ENCODE measurements around the gene SEPSECS.

The SEPSECS gene

DNA sequence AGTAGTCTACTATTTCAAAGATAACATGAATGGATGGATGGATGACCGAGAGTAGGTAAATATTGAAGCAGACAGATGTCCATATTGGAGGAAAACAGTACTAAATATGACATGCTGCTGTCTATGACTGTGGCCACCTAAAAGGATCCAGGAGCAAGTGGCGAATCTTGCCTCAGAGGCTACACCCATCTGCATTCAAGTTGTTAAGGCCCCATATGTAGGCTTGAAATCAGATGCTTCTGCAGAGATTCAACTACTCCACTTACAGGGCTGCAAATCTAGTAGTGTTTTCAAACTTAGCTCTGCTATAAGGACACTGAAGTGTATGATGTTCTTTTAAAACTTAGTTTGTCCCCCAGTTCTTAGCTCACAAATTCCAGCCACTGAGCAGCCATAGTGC is 28.9 kb downstream of the SEPSECS start (continued):
- no peak for TF ChIP-seq GLIS2 (tag by site-specific recombination; IDR thresholded peaks at IDR 0.05)

DNA sequence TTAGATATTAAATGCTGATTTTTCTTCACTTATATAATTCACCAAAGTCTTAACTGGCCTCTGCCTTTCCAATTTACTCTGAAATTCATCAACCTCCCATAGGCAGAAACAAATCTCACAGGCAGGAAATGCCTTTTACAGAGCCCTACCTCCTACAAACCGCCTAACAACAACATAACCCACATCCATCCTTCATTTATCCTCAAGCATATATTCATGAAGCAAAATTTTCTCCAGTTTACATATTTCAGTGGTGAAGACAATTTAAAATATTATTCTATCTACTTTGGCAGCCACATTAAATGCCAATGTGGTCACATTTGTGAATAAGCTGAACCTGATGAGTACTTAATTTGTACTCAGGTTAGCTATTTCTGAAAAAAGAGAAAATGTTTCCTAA is 30.3 kb downstream of the SEPSECS start:
- Histone ChIP-seq H3K27ac (ENCODE audit: extremely low read depth, low read depth, low read length) (no peak overlapping the region), H3K4me3 (ENCODE audit: low read depth, low read length) (no peak overlapping the region), H3K36me3 (ENCODE audit: control insufficient read depth in 2 of 2, insufficient read depth in 1 of 2, low read length in 2 of 2) (no peaks in the 10 kb centered on the region), H3K9me3 (ENCODE audit: control insufficient read depth, insufficient read depth, low read depth, low read length) (no peaks in the 10 kb centered on the region), H3K4me1 (ENCODE audit: control insufficient read depth, insufficient read depth, low read length) (no peaks in the 10 kb centered on the region)
- ChIA-PET CTCF (no interaction called here), POLR2A (no interaction called here)
- TF ChIP-seq ZNF302 (tag by site-specific recombination; IDR thresholded peaks at IDR 0.05; ENCODE audit: low read depth) (no peak), SP7 (tag by site-specific recombination; IDR thresholded peaks at IDR 0.05) (no peak), RBAK (tag by site-specific recombination; IDR thresholded peaks at IDR 0.05) (no peak), ZNF677 (tag by site-specific recombination; IDR thresholded peaks at IDR 0.05) (no peak), ZNF426 (tag by site-specific recombination; IDR thresholded peaks at IDR 0.05) (no peak), SCRT2 (tag by site-specific recombination; IDR thresholded peaks at IDR 0.05) (no peak), TRIM28 (IDR thresholded peaks at IDR 0.05; ENCODE audit: borderline replicate concordance, low read length) (no peak), ZNF664 (tag by site-specific recombination; IDR thresholded peaks at IDR 0.05) (no peak), ZNF404 (tag by site-specific recombination; IDR thresholded peaks at IDR 0.05) (no peak), ZNF571 (tag by site-specific recombination; IDR thresholded peaks at IDR 0.05) (no peak), ZNF791 (tag by site-specific recombination; IDR thresholded peaks at IDR 0.05) (no peak)
- TF ChIP-seq, protein P1, sequence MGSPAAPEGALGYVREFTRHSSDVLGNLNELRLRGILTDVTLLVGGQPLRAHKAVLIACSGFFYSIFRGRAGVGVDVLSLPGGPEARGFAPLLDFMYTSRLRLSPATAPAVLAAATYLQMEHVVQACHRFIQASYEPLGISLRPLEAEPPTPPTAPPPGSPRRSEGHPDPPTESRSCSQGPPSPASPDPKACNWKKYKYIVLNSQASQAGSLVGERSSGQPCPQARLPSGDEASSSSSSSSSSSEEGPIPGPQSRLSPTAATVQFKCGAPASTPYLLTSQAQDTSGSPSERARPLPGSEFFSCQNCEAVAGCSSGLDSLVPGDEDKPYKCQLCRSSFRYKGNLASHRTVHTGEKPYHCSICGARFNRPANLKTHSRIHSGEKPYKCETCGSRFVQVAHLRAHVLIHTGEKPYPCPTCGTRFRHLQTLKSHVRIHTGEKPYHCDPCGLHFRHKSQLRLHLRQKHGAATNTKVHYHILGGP (tag by site-specific recombination; IDR thresholded peaks at IDR 0.05): no peak
- TF ChIP-seq, protein P2, sequence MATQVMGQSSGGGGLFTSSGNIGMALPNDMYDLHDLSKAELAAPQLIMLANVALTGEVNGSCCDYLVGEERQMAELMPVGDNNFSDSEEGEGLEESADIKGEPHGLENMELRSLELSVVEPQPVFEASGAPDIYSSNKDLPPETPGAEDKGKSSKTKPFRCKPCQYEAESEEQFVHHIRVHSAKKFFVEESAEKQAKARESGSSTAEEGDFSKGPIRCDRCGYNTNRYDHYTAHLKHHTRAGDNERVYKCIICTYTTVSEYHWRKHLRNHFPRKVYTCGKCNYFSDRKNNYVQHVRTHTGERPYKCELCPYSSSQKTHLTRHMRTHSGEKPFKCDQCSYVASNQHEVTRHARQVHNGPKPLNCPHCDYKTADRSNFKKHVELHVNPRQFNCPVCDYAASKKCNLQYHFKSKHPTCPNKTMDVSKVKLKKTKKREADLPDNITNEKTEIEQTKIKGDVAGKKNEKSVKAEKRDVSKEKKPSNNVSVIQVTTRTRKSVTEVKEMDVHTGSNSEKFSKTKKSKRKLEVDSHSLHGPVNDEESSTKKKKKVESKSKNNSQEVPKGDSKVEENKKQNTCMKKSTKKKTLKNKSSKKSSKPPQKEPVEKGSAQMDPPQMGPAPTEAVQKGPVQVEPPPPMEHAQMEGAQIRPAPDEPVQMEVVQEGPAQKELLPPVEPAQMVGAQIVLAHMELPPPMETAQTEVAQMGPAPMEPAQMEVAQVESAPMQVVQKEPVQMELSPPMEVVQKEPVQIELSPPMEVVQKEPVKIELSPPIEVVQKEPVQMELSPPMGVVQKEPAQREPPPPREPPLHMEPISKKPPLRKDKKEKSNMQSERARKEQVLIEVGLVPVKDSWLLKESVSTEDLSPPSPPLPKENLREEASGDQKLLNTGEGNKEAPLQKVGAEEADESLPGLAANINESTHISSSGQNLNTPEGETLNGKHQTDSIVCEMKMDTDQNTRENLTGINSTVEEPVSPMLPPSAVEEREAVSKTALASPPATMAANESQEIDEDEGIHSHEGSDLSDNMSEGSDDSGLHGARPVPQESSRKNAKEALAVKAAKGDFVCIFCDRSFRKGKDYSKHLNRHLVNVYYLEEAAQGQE (tag by site-specific recombination; IDR thresholded peaks at IDR 0.05): no peak
- TF ChIP-seq, protein P3, sequence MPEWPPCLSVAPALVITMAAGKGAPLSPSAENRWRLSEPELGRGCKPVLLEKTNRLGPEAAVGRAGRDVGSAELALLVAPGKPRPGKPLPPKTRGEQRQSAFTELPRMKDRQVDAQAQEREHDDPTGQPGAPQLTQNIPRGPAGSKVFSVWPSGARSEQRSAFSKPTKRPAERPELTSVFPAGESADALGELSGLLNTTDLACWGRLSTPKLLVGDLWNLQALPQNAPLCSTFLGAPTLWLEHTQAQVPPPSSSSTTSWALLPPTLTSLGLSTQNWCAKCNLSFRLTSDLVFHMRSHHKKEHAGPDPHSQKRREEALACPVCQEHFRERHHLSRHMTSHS (tag by site-specific recombination; IDR thresholded peaks at IDR 0.05): no peak
- TF ChIP-seq, protein P4, sequence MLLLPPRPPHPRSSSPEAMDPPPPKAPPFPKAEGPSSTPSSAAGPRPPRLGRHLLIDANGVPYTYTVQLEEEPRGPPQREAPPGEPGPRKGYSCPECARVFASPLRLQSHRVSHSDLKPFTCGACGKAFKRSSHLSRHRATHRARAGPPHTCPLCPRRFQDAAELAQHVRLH (tag by site-specific recombination; IDR thresholded peaks at IDR 0.05): no peak

DNA sequence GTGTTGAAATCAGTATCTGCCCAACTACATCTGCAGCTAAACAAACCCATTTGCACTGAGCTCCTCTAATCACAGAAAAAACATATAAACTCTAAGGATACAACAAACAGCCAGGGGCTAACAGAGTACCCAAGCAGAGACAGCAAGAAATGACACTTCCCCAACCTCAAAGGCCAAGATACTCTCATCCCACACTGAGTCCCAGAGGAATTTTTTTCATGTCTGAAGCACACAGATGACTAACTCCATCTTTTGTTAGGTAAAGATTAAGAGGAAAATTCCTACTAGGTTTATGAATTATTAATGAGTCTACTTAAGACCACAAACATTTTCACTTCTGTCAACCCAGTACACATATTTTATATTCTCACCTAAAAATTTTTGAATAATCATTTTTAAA is 31.6 kb downstream of the SEPSECS start:
- ChIA-PET POLR2A (no interaction called here), CTCF (no interaction called here)
- Histone ChIP-seq H3K4me1 (ENCODE audit: control insufficient read depth, insufficient read depth, low read length) (no peaks in the 10 kb centered on the region), H3K36me3 (ENCODE audit: control insufficient read depth in 2 of 2, insufficient read depth in 1 of 2, low read length in 2 of 2) (peaks cover 0 to 3% of the 10 kb centered on the region in 2 experiments; a peak in 1 of 3 replicates), H3K9me3 (ENCODE audit: control insufficient read depth, insufficient read depth, low read depth, low read length) (no peaks in the 10 kb centered on the region), H3K4me3 (ENCODE audit: low read depth, low read length) (no peak overlapping the region), H3K27ac (ENCODE audit: extremely low read depth, low read depth, low read length) (no peak overlapping the region)
- TF ChIP-seq TCF7L2 (IDR thresholded peaks at IDR 0.05; ENCODE audit: borderline replicate concordance, low read depth, low read length) (no peak), ZSCAN30 (tag by site-specific recombination; IDR thresholded peaks at IDR 0.05) (no peak), ZNF571 (tag by site-specific recombination; IDR thresholded peaks at IDR 0.05) (no peak), ZNF19 (tag by site-specific recombination; IDR thresholded peaks at IDR 0.05; ENCODE audit: low read depth) (no peak), ZNF776 (tag by site-specific recombination; IDR thresholded peaks at IDR 0.05; ENCODE audit: borderline replicate concordance) (no peak), TRIM28 (IDR thresholded peaks at IDR 0.05; ENCODE audit: borderline replicate concordance, low read length) (no peak)
- TF ChIP-seq, protein P5, sequence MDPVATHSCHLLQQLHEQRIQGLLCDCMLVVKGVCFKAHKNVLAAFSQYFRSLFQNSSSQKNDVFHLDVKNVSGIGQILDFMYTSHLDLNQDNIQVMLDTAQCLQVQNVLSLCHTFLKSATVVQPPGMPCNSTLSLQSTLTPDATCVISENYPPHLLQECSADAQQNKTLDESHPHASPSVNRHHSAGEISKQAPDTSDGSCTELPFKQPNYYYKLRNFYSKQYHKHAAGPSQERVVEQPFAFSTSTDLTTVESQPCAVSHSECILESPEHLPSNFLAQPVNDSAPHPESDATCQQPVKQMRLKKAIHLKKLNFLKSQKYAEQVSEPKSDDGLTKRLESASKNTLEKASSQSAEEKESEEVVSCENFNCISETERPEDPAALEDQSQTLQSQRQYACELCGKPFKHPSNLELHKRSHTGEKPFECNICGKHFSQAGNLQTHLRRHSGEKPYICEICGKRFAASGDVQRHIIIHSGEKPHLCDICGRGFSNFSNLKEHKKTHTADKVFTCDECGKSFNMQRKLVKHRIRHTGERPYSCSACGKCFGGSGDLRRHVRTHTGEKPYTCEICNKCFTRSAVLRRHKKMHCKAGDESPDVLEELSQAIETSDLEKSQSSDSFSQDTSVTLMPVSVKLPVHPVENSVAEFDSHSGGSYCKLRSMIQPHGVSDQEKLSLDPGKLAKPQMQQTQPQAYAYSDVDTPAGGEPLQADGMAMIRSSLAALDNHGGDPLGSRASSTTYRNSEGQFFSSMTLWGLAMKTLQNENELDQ (tag by site-specific recombination; IDR thresholded peaks at IDR 0.05; ENCODE audit: low read depth): no peak
- TF ChIP-seq, protein P6, sequence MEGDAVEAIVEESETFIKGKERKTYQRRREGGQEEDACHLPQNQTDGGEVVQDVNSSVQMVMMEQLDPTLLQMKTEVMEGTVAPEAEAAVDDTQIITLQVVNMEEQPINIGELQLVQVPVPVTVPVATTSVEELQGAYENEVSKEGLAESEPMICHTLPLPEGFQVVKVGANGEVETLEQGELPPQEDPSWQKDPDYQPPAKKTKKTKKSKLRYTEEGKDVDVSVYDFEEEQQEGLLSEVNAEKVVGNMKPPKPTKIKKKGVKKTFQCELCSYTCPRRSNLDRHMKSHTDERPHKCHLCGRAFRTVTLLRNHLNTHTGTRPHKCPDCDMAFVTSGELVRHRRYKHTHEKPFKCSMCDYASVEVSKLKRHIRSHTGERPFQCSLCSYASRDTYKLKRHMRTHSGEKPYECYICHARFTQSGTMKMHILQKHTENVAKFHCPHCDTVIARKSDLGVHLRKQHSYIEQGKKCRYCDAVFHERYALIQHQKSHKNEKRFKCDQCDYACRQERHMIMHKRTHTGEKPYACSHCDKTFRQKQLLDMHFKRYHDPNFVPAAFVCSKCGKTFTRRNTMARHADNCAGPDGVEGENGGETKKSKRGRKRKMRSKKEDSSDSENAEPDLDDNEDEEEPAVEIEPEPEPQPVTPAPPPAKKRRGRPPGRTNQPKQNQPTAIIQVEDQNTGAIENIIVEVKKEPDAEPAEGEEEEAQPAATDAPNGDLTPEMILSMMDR (tag by site-specific recombination; IDR thresholded peaks at IDR 0.05): no peak
- TF ChIP-seq, protein P7, sequence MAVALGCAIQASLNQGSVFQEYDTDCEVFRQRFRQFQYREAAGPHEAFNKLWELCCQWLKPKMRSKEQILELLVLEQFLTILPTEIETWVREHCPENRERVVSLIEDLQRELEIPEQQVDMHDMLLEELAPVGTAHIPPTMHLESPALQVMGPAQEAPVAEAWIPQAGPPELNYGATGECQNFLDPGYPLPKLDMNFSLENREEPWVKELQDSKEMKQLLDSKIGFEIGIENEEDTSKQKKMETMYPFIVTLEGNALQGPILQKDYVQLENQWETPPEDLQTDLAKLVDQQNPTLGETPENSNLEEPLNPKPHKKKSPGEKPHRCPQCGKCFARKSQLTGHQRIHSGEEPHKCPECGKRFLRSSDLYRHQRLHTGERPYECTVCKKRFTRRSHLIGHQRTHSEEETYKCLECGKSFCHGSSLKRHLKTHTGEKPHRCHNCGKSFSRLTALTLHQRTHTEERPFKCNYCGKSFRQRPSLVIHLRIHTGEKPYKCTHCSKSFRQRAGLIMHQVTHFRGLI (tag by site-specific recombination; IDR thresholded peaks at IDR 0.05): no peak
